ENCODE results near the gene GOT1. TPM values are rescaled to one million over a fixed set of nuclear protein-coding genes. Genes with fewer than 3 reads are reported as not detected.
A peak's percentile ranks its signal among the peaks of the same experiment; 100 is the strongest.

GOT1 gene
- total and polyA plus RNA-seq, 2 donors (not counting 3 experiments of a cell fraction or from before 2014, with no cell fraction given), result 14.4 to 36.3 TPM

GRCh38 chr10:99374526-99374925 is 55.9 kb downstream of the GOT1 start:
- FAIRE-seq, result peak; percentile 68
- H3K27ac ChIP-seq (ENCODE audit: insufficient read depth, low read depth, low read length), result no peak overlapping the region
- no peak overlapping the region for H3K4me3 ChIP-seq (replicated peaks in 1 of 3; ENCODE audit: insufficient read depth in 1 of 3, low read depth in 1 of 3, low read length in 3 of 3)
- intact Hi-C loops (cut with micrococcal nuclease) (no loop called here), dilution Hi-C loops (cut with MboI; ENCODE audit: extremely low pct_ligation_motif_present, low sequenced_read_pairs) (no loop called here)
- H4K20me1 ChIP-seq (replicated peaks; ENCODE audit: control insufficient read depth, extremely low read depth, insufficient read depth, low read length), result no peaks in the 10 kb centered on the region
- H3K4me2 ChIP-seq (ENCODE audit: insufficient read depth, low read length), result peak overlapping the region; percentile 8
- H3K9ac ChIP-seq (replicated peaks; ENCODE audit: extremely low read depth, insufficient read depth, low read length), result no peak overlapping the region
- H3K4me1 ChIP-seq (ENCODE audit: control insufficient read depth, extremely low read depth, insufficient read depth, low read length), result peaks cover 18% of the 10 kb centered on the region
- no peaks in the 10 kb centered on the region for H3K9me3 ChIP-seq (replicated peaks; ENCODE audit: control insufficient read depth, insufficient read depth, low read length)
- no peak for TF ChIP-seq MAX (IDR thresholded peaks at IDR 0.05; ENCODE audit: insufficient read depth, insufficient read length)
- no peak for TF ChIP-seq MYC (IDR thresholded peaks at IDR 0.05; ENCODE audit: low read depth, low read length)
- no peak for TF ChIP-seq JUN (IDR thresholded peaks at IDR 0.05; ENCODE audit: borderline replicate concordance, insufficient read depth, insufficient read length, low read depth)
- no peak for TF ChIP-seq FOS (IDR thresholded peaks at IDR 0.05; ENCODE audit: borderline replicate concordance, insufficient read depth, low read length)
- no peak for TF ChIP-seq POLR2A (IDR thresholded peaks at IDR 0.05; ENCODE audit: low read depth, low read length)
- no peak for TF ChIP-seq GATA2 (IDR thresholded peaks at IDR 0.05; ENCODE audit: insufficient read depth, insufficient read length, low read depth, low read length)
- TF ChIP-seq EZH2 (IDR thresholded peaks at IDR 0.05; ENCODE audit: borderline replicate concordance, low read depth, low read length, severe bottlenecking), result no peak
- TF ChIP-seq, protein P1, sequence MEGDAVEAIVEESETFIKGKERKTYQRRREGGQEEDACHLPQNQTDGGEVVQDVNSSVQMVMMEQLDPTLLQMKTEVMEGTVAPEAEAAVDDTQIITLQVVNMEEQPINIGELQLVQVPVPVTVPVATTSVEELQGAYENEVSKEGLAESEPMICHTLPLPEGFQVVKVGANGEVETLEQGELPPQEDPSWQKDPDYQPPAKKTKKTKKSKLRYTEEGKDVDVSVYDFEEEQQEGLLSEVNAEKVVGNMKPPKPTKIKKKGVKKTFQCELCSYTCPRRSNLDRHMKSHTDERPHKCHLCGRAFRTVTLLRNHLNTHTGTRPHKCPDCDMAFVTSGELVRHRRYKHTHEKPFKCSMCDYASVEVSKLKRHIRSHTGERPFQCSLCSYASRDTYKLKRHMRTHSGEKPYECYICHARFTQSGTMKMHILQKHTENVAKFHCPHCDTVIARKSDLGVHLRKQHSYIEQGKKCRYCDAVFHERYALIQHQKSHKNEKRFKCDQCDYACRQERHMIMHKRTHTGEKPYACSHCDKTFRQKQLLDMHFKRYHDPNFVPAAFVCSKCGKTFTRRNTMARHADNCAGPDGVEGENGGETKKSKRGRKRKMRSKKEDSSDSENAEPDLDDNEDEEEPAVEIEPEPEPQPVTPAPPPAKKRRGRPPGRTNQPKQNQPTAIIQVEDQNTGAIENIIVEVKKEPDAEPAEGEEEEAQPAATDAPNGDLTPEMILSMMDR (IDR thresholded peaks at IDR 0.05; ENCODE audit: extremely low read depth in 1 of 2, insufficient read depth in 1 of 2, low read depth in 1 of 2, low read length in 2 of 2), result no peak
- no peak for TF ChIP-seq POLR2AphosphoS5 (IDR thresholded peaks at IDR 0.05; ENCODE audit: insufficient read depth, low read depth, low read length)
- H3K27me3 ChIP-seq (ENCODE audit: control insufficient read depth in 2 of 2, insufficient read depth in 2 of 2, low read length in 2 of 2), result peaks cover 11 to 18% of the 10 kb centered on the region in 2 experiments
- H3K79me2 ChIP-seq (ENCODE audit: control insufficient read depth, insufficient read depth, low read length), result no peaks in the 10 kb centered on the region
- CTCF ChIA-PET, result interaction anchor here (0.7 to 2.0 kb wide), 2 partner anchors 8 to 18 kb away, joined by 3 to 9 read pairs; no protein-coding TSS in a partner anchor
- no peak overlapping the region for H2AFZ ChIP-seq (ENCODE audit: low read depth, low read length)
- POLR2A ChIA-PET, result no interaction called here
- no peaks in the 10 kb centered on the region for H3K36me3 ChIP-seq (ENCODE audit: control insufficient read depth in 2 of 2, extremely low read depth in 1 of 2, insufficient read depth in 2 of 2, low read length in 2 of 2)
- DNase-seq (ENCODE audit: low read depth, low spot score), result peak; percentile 55
- no TSS peak for BruUV-seq (replicated peaks)
- H3K9me1 ChIP-seq (replicated peaks; ENCODE audit: control insufficient read depth, extremely low read depth, insufficient read depth, low read length), result no peaks in the 10 kb centered on the region

All from endothelial cell of umbilical vein (primary cell).